ENCODE results near the gene CDH2.

The CDH2 gene

DNA sequence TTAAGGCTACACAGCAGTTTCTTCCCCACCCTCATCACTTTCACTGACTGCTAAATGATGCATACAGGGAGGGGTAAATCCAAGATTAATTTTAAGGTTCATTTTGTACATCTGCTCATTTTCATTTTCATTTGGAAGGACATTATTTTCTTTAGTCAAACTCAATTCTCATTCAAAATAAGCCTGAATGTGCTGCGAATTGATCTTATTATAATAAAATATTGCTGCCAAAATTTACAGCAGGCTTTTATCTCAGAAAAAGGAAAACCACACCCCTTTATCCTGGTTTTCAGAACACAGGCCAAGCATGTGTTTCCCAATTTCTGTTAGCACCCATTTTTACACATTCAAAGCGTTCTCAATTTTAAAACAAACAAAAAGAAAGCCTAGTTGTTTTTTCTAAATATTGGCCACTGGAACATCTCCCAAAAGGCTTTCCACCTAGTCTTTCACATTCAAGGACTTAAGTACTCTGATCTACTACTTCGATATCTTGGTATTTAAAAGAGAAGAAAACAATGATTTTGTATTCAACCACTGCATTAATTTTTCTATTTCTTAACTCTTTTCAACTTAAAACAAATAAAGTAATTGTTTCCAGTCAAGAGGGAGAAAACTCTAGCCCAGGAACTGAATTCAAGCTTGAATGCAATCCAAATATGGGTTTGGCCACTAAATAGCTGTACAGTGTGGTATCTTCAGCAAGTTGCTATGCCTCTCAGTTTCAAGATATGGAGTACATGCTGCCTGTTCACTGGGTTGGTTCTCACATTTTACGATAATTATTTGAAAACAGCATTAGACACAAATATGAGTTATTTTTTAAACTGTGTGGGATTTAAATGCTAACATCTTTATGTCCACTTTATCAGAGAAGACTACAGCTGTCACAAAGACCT is 52.5 kb downstream of the CDH2 start:
- peak; percentile 14 for DNase-seq (ENCODE audit: low read depth)
- TF ChIP-seq, protein P1, sequence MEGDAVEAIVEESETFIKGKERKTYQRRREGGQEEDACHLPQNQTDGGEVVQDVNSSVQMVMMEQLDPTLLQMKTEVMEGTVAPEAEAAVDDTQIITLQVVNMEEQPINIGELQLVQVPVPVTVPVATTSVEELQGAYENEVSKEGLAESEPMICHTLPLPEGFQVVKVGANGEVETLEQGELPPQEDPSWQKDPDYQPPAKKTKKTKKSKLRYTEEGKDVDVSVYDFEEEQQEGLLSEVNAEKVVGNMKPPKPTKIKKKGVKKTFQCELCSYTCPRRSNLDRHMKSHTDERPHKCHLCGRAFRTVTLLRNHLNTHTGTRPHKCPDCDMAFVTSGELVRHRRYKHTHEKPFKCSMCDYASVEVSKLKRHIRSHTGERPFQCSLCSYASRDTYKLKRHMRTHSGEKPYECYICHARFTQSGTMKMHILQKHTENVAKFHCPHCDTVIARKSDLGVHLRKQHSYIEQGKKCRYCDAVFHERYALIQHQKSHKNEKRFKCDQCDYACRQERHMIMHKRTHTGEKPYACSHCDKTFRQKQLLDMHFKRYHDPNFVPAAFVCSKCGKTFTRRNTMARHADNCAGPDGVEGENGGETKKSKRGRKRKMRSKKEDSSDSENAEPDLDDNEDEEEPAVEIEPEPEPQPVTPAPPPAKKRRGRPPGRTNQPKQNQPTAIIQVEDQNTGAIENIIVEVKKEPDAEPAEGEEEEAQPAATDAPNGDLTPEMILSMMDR (conservative IDR thresholded peaks at IDR 0.05; ENCODE audit: control insufficient read depth, insufficient read depth, low read depth, low read length) = no peak
- H3K4me3 ChIP-seq (ENCODE audit: control insufficient read depth, low read depth, low read length) = no peak overlapping the region

DNA sequence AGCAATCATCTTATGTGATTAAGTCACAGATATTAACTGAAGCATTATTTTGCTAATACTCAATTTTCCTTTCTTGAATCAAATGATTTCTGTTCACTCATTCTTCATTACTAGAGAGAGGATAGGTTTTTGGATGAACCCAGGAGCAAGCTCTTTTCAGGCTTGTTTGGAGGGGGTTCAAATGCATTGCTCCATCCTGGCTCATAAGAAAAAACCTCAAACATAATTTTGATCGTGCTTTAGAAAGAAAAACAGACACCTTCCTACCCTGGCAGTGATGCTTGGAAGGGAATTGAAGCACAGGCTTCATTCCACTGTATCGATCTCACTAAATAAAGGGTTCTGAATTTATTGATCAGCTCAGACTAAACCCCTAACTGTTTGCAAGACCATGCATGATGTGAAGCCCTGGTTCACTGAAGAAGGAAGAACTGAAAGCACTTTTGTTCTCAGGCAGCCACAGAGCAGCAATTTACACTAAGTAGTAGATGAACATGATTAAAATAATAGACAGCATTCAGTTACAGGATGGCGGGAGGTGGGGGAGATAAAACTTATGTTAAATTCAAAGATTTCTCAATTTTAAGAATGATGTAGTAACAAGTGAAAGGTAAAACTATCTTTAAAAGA is 53.4 kb downstream of the CDH2 start:
- TF ChIP-seq, protein P1 (conservative IDR thresholded peaks at IDR 0.05; ENCODE audit: control insufficient read depth, insufficient read depth, low read depth, low read length) = no peak
- H3K4me3 ChIP-seq (ENCODE audit: control insufficient read depth, low read depth, low read length) = peak overlapping the region; percentile 3
- DNase-seq (ENCODE audit: low read depth) = peak; percentile 19

GRCh38 chr18:28120828-28121515 is 56.0 kb downstream of the CDH2 start:
- TF ChIP-seq, protein P1 (conservative IDR thresholded peaks at IDR 0.05; ENCODE audit: control insufficient read depth, insufficient read depth, low read depth, low read length) = no peak
- H3K4me3 ChIP-seq (ENCODE audit: control insufficient read depth, low read depth, low read length) = no peak overlapping the region
- DNase-seq (ENCODE audit: low read depth) = no peak

DNA sequence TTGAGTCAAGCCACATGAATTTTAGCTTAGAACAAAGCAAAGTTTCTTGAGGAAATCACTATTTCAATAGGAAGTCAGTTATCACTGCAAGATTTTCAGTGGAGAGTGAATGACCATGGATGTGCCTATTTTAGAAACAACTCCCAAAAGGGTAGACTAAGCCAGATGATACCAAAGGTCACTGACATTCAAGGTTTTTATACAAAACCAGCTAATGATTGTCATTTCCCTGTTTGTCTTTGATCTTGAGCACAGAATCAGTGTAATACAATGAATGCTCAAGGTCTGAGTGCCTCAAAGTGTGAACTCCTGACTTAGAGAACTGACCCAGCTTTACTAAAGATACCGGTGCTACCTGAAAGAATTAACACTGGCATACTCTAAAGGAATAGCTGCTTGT is 60.5 kb downstream of the CDH2 start:
- DNase-seq (ENCODE audit: low read depth) = no peak
- H3K4me3 ChIP-seq (ENCODE audit: control insufficient read depth, low read depth, low read length) = no peak overlapping the region
- TF ChIP-seq, protein P1 (conservative IDR thresholded peaks at IDR 0.05; ENCODE audit: control insufficient read depth, insufficient read depth, low read depth, low read length) = no peak

DNA sequence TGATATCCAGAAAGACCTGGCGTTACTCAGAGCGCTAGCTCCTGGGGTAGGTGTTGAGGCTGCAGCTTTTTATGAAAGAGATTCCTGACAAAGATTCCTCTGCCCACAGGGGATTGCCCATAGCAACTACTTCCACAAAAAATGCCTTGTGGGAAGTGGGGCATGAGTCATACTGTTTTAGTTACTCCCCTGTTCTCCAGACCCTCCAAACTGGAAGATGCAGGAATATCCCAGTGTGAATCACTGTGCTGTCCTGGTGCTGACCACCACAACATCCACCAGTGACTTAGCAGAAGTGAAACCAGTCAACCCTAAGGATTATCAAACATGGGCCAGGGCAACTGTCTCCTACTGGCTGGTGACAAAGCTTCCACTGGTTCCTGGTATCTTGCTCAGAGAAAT is 61.8 kb downstream of the CDH2 start:
- TF ChIP-seq, protein P1 (conservative IDR thresholded peaks at IDR 0.05; ENCODE audit: control insufficient read depth, insufficient read depth, low read depth, low read length) = no peak
- DNase-seq (ENCODE audit: low read depth) = peak; percentile 94
- peak overlapping the region; percentile 5 for H3K4me3 ChIP-seq (ENCODE audit: control insufficient read depth, low read depth, low read length)

DNA sequence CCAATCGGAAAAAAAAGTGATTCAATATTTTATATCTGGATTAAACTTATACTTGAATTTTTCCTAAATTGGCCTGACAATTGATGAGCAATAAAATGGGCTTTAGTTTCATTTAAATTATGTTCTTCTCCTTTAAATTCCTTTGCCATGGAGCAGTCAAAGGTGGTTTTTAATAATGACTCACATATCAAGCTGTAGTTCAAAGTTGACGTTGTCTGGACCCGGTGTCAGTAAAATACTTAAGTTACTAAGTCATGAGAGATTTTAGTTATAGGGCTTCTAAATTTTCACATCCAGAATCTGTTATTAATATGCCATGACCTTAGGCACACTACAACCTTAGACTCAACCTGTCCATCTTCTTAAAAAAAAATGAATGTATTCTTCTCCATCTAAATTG is 62.5 kb downstream of the CDH2 start:
- TF ChIP-seq, protein P1 (conservative IDR thresholded peaks at IDR 0.05; ENCODE audit: control insufficient read depth, insufficient read depth, low read depth, low read length) = no peak
- peak; percentile 83 for DNase-seq (ENCODE audit: low read depth)
- no peak overlapping the region for H3K4me3 ChIP-seq (ENCODE audit: control insufficient read depth, low read depth, low read length)
